HG03064 (cell line): ENCODE measurements around the gene GNS.
"Not testable (repeated sequence)": the region's sequence is repeated elsewhere in the genome, so short reads cannot be mapped to it uniquely, and the experiment has no call there.

Source experiments
- ATAC-seq: cut with Tn5 transposase; IDR thresholded peaks from one replicate; pipeline ENCODE4 v1.9.1; 2021; ENCODE audit warnings: low read depth; ENCODE audit not compliant: unreplicated experiment

Gene GNS

DNA sequence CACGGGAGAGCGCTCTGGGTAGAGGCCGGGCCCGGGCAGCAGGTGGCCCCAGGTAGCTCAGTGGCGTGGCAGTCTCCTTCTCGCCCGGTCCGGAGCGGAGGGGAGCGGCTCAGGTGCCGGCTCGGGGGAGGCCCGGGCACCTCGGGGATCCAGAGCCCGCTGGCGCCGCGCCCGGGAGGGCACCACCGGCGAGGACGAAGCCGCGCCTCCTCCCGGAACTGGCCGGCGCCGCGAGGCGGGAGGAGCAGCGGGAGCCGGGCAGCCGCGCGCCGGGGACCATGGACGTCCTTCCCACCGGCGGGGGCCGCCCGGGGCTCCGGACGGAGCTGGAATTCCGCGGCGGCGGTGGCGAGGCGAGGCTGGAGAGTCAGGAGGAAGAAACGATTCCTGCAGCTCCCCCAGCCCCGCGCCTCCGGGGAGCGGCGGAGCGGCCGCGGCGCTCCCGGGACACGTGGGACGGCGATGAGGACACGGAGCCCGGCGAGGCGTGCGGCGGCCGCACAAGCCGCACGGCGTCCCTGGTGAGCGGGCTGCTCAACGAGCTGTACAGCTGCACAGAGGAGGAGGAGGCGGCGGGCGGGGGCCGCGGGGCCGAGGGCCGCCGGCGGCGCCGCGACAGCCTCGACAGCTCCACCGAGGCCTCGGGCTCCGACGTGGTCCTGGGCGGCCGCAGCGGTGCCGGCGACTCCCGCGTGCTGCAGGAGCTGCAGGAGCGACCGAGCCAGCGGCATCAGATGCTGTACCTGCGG is 21.5 kb upstream of the GNS start:
- no peak for ATAC-seq

DNA sequence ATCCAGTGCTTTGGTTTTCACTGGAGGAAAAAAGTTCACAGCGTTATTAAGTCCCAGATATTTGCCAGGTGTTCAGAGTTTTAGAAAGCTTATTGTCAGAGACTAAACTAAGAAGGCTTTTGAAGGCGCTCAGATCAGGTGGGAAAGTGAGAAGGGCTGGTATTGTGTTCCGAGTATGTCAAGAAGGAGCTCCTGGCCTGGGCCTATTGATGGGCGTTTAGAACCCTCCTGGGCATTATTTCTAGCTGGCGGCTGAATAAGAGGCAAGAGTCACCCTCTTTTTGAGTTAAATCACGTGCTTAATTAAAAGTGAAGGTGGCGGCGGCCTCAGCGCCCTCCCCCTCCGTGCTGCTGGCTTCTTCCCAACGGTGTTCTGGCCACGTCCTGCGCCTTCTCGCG is 20.9 kb upstream of the GNS start:
- ATAC-seq = no peak

DNA sequence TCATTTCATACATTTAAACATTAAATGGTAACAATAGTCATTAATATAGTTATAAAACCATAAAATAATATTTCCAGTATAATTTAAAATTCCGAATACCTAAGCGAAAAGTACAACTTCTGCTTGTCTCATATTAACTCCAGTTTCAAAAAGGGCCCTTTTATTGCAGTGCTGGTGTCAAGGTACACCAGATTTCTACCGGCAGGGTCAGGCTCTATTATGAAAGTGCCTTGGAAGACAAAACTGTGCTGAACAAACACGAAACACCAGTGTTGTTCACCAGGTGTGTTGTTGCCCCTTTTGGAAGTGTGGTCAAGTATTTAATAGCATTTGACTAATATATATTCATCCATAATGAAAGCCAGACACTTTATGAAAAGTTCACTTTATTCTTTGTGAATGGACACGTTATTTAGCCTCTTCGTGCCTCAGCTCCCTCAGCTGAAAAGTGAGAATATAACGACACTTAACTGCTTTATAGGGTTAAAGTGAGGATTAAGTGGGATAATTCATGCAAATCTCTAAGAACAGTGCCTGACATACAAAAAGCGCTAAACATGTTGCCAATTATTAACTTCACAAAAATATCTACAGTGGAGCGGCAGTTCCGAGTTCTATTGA is 20.3 kb upstream of the GNS start:
- ATAC-seq = no peak

DNA sequence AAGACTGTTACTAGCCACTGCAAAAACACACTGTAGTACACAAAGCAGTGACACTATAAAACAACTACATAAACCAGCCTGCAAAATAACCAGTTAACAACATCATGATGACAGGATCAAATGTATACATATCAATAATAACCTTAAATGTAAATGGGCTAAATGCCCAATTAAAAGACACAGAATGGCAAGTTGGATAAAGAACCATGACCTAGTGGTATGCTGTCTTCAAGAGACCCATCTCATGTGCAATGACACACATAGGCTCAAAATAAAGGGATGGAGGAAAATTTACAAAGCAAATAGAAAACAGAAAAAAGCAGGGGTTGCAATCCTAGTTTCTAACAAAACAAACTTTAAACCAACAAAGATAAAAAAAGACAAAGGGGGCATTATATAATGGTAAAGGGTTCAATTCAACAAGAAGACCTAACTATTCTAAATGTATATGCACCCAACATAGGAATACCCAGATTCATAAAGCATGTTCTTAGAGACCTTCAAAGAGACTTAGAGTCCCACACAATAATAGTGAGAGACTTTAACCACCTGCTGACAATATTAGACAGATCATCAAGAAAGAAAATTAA is 16.0 kb upstream of the GNS start:
- ATAC-seq = not testable (repeated sequence)

DNA sequence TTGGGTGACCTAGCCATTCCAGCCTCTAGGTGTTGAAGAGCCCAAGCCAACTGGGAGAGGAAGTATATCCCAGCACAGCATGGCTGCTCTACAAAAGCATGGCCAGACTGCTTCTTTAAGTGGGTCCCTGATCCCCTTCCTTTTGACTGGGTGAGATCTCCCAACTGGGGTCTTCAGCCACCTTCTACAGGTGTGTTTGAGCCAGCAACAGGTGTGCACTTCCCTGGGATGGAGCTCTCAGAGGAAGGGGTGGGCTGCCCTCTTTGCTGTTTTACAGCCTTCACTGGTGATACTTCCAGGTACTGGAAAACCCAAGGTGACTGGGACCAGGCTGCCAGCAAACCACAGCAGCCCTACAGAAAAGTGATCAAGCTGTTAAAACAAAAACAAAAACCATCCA is 14.2 kb upstream of the GNS start:
- ATAC-seq = no peak

DNA sequence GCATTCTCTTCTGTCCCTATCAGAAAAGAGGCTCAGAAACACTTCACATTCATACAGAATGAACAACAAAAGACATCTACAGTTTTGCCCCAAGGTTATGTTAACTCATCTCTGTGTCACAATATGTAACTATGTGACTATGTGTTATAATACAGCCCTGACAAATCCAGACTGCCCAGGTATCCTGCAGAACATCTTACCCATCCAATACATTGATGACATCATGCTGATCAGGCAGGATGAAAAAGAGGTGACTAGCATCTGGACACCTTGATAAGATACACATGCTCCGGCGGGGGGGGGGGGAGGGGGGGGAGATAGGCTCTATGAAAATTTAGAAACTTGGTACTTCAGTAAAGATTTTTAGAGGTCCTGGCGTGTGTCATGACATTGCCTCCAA is 8.3 kb upstream of the GNS start:
- ATAC-seq = no peak

DNA sequence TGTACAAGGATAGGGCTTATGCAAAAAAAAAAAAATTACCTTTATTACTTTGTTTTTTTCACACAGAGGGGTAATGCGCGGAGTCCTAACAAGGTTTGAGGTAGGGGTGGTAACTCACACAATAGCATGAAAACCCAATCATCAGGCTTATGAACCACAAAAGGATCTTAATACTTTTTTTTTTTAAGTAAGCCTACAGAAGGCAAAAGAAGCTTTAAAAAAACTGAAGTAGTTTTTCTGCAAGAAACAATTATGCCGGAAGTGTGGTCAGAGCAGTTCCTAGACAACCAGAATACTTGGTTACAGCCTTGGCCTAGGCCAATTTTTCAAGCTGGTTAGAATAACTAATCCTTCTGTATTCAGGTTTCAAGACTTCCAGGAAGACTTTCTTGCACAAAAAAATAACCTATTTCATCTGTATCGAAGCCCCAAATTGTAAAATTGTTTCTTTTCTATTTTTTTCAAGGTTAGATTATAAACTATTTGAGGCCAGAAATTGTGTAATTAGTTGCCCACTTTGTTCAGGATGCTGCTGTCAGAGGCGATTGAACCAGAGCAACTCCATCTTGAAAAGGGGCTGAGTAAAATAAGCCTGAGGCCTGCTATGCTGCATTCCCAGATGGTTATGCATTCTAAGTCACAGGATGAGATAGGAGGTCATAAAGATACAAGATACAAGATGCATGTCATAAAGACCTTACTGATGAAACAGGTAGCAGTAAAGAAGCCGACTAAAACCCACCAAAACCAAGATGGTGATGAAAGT is 1.8 kb upstream of the GNS start:
- no peak for ATAC-seq

DNA sequence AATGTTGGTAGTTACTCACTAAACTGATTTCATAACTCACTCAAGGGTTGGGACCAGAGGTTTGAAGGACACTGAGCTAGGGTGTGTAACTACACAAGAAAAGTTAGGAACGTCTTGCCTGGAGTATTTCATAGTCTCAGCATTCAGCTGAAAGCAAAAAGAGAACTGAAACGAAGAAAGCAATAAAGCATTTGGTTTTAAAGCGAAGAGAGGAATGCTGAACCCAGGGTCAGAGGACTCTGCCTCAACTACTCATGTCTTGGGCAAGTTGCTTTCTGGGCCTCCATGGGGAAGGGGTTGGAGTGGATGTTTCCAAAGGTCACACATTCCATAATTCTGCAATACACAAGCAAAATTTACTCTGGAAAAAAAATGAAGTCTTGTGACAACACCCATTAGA is 1.4 kb downstream of the GNS start:
- ATAC-seq = no peak

DNA sequence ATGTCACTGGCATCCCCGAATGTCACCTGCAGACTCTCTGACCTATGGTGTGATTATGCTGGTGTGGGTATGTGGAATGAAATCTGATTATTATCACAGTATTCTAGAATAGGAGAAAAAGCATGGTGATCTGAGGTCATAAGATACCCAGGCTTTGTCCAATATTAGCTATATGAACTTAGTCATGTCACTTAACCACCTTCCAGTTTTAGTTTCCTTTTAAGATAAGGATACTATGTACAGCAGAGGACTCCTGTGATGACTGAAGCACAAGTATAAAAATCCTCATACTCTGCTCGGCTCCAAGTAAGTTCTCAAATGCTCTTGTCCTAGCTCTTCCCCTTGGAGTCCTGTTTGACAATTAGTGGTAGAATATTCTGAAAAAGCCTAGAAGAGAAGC is 2.8 kb downstream of the GNS start:
- peak; percentile 45 for ATAC-seq

DNA sequence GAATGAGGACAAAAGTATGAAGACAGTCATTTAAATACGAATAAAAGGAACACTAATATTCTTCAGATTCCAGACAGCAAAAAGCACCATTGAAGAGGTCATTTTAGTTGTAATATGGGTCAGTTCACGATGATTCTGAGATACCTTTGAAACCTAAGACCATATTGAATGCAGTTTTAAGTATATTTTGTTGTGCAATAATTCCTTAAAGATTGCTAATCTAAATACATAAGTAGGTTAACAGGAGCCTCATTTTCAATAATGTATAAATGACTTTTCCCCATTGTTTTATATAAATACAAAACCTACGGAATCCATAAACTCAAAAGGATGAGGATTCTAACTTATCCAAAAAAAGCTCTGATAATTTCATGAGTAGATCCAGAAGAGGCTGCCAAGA is 5.8 kb downstream of the GNS start:
- ATAC-seq = no peak

DNA sequence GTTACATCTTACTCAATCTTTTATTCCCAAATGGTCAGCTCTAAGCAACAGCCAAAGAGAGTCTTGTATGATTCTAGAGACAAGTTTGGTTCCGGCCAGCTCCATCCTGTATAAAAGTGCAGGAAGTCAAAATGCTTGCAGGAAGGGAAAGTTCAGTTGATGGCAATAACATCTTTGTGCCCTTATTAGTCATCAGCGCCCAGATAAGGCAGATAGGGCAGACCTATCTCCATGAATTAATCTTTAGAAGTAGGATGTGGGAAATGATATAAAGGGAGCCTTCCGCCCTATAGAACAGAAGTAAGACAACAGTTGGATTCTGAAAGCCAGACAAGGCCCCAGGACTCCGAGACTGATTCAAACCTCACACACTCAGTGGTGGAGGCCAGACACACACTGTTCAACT is 6.4 kb downstream of the GNS start:
- no peak for ATAC-seq

DNA sequence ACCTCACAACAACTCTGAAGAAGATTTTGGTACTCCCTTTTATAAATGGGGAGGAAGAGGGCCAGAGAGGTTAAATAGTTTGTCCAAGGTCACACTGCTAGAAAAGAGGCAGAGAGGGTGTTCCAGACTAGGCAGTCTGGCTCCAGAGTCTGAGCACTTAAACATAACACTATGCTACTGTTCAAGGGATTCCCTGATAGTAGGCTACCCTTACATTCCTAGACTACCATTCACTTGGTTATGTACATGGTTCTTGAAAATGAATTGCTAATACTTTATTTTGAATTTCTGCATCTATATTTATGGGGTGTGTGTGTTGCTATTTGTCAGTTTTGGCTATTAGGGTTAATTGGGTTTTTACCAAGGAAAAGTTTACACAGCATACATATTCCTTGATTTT is 7.2 kb downstream of the GNS start:
- ATAC-seq = no peak

DNA sequence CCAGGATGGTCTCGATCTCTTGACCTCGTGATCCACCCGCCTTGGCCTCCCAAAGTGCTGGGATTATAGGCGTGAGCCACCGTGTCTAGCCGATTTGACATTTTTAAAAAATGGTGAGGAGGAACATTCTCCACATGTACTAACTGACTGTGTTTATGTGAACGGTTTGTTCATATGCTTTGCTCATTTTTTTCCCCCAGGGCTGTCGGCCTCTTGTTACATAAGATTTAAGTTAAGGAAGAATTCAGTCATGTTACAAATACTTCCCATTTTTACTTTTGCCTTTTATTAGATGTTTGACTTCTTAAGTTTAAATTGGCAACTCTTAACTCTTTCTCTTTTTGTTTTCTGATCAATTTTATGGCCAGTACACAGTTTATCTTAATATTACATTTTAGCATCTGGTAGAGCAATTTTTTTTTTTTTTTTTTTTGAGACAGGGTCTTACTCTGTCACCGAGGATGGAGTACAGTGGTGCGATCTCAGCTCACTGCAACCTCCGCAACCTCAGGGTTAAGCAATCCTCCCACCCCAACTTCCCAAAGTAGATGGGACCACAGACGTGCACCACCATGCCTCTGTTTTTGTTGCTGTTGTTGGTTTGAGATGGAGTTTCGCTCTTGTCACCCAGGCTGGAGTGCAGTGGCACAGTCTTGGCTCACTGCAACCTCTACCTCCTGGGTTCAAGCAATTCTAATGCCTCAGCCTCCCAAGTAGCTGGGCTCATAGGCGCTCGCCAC is 9.6 kb downstream of the GNS start:
- no peak for ATAC-seq

DNA sequence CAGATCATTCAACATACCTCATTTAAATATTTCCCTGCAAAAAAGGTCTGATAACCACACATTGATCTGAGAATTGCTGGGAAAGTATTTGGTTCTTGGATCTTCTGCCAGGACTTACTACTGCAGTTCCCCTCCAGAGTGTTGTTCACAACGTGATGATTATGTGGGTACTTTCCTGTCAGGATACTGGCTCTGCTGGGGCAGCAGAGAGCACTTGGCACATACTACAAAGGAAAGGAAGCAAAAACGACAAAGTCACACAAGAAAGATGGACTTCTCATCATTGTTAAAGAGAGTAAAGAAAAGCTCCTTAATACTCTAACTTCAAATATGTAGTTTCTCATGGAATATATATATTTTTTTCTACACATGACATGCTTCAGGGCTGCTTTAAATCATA is 11.5 kb downstream of the GNS start:
- ATAC-seq = no peak

DNA sequence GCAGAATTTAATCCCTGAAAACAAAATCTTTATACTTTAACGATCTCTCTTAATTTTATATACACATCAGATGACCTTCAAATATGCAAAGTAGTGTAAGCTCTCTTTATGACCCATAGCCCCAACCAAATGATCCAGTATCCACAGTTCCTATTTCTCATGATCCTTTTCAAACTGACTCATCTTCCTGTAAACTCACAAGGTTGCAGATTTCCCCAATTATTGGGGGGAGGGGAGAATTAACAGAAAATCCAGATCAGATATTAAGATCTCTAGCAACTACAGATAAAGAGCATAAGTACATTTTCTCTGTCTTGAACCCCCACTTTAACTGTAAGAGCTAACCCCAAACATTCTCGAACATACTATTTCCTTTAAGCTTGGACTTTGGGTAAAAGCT is 12.5 kb downstream of the GNS start:
- ATAC-seq = no peak

DNA sequence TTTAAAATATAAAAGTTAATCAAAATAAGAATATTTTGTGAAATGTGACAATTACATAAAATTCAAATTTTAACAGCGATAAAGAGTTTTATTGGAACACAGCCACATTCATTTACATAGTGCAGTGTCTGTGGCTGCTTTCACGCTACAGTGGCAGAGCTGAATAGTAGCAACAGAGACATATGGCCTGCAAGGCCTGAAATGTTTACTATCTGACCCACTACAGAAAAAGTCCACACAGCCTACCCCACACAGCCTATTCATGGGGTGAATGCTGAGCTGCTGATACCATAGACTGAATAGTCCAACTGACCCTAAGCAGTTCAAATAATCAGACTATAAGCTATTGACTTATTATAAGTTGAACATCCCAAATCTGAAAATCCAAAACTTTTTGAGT is 13.2 kb downstream of the GNS start:
- no peak for ATAC-seq

DNA sequence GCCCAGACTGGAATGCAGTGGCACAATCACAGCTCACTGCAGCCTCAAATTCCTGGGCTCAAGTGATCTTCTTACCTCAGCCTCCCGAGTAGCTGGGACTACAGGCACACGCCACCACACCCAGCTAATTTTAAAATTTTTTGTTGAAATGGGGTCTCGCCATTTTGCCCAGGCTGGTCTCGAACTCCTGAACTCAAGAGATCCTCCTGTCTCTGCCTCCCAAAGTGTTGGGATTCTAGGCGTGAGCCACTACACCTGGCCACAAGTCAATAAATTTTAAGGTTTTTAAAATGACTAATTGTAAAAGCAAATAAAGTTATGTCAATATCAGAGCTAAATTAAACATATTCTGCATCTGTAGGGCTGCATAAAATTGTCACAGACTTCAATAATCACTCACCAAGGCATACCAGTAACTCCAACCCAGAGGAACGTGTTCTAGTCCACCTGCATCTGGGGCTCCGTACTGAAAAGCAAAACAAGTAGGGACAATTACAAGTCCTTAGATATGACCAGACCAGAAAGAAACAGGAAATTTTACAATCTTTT is 13.9 kb downstream of the GNS start:
- no peak for ATAC-seq

DNA sequence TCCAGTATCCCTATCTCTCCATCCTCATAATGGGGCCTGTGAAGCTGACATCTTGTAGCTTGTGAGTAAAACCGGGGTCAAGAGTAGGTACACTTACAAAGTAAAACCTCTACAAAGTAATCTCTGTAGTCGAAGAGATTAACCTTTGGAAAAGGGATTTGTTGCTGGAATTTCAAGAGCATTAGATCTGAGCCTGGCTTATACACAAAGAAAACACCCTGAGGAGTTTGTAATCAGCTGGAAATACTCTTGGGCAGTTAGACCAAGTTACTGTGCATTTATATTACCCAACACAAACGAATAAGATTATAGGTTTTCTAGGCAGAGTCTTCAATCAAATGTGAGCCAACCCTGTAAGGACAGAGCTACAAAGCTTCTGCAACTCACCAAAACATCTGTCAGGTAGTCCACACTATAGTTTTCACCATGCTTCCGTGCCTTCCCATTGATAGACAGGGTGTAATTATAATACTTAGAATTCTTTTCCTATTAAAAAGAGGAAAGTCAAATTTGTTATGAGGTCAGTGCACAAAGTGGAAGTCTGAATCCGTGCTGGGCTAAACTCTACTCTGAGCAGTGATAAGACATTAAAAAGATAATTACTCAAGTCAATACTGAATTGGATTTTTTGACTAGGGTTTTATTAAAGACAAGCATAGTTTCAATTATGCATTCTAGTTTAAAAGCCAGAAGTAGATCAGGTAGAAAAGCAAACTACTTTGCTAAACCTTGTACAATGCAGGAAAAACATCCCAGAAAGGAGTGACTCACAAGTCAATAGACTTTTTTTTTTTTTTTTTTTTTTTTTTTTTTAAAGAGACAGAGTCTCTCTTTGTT is 14.6 kb downstream of the GNS start:
- no peak for ATAC-seq

DNA sequence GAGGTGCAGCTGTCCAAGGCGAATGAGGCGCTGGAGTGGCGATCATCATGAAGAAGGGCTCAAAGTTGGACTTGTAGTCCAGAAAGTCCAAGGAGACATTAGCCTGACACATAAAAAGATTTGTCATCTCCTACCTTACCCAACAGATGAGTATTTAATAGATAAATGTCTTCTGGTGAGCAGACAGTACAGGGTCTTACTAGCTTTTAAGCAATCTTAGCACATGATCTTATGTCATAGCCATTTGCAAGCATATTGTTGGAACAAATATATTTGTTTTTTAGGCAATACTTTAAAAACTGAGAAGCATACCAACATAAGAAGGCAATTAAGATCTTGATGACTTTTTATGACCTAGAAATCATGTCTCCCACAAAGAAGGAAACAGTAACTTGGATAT is 16.0 kb downstream of the GNS start:
- ATAC-seq = no peak

DNA sequence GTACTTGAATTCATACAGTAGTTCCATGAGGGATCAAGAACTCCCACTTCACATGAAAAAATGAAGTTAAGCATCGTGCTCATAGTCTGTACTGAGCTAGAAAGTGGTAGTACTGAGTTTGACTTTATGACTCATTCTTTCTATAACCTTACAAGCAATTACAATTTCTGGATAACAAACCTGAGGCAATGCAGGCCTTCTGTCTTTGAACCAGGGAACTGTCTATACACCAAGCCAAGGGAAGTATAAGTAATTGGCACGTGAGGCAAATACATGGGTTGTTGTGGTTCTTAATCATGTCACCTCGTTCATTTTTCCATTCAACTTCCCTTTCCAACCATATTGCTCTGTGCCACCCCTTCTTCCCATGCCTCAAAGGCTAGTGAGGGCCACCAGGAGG is 16.8 kb downstream of the GNS start:
- ATAC-seq = no peak
